Colon (tissue), 2 donors: ENCODE data around the gene GPRIN1.
"Not testable (repeated sequence)": the region's sequence is repeated elsewhere in the genome, so short reads cannot be mapped to it uniquely, and the experiment has no call there.

Experiments
- FAIRE-seq: peaks from 2 replicates; lab custom pipeline; 2012; peaks lifted over from hg19 to GRCh38; lab: Jason Lieb, UNC
- donor health status: control.
- donor health status: control.

GPRIN1 gene

GRCh38 chr5:176624938-176625337 lies 15.0 kb upstream of the GPRIN1 start:
- FAIRE-seq: no peak

GRCh38 chr5:176624142-176624541 lies 14.2 kb upstream of the GPRIN1 start:
- FAIRE-seq: no peak

- no peak for FAIRE-seq
These were observed 11.7 kb upstream of the GPRIN1 start for GRCh38 chr5:176621661-176622079.

- FAIRE-seq: no peak
These were observed 10.5 kb upstream of the GPRIN1 start for GRCh38 chr5:176620333-176620981.

GRCh38 chr5:176619569-176620332 lies 9.8 kb upstream of the GPRIN1 start:
- FAIRE-seq: no peak

- FAIRE-seq: no peak
These were observed 9.2 kb upstream of the GPRIN1 start for GRCh38 chr5:176619203-176619568.

- FAIRE-seq: no peak
These were observed 8.8 kb upstream of the GPRIN1 start for GRCh38 chr5:176618783-176619182.

- FAIRE-seq: no peak
These were observed 6.6 kb upstream of the GPRIN1 start for GRCh38 chr5:176616511-176616910.

GRCh38 chr5:176614805-176615478 lies 5.0 kb upstream of the GPRIN1 start:
- no peak for FAIRE-seq

GRCh38 chr5:176612855-176613254 lies 2.9 kb upstream of the GPRIN1 start:
- no peak for FAIRE-seq

- no peak for FAIRE-seq
These were observed 2.1 kb upstream of the GPRIN1 start for GRCh38 chr5:176612008-176612407.

GRCh38 chr5:176611435-176611834 lies 1.5 kb upstream of the GPRIN1 start:
- no peak for FAIRE-seq

GRCh38 chr5:176610435-176610773 lies 448 bp upstream of the GPRIN1 start:
- no peak for FAIRE-seq

- no peak for FAIRE-seq
These were observed 826 bp downstream of the GPRIN1 start for GRCh38 chr5:176608937-176609723.

- no peak for FAIRE-seq
These were observed 1.7 kb downstream of the GPRIN1 start for GRCh38 chr5:176608142-176608705.

- no peak for FAIRE-seq
These were observed 3.1 kb downstream of the GPRIN1 start for GRCh38 chr5:176606875-176607274.

GRCh38 chr5:176606032-176606431 lies 3.9 kb downstream of the GPRIN1 start:
- no peak for FAIRE-seq

- no peak for FAIRE-seq
These were observed 6.9 kb downstream of the GPRIN1 start for GRCh38 chr5:176603091-176603490.

- FAIRE-seq: no peak
These were observed 8.0 kb downstream of the GPRIN1 start for GRCh38 chr5:176601901-176602482.

- FAIRE-seq: not testable (repeated sequence)
These were observed 10.1 kb downstream of the GPRIN1 start for GRCh38 chr5:176599749-176600430.
